GM12801 (cell line): Measurements from ENCODE around the gene DAPK1.

Experiments
- TF ChIP-seq, protein P1 (sequence below): IDR thresholded peaks from one replicate; pipeline ENCODE4 v1.5.1; 2011; ENCODE audit warnings: control low read depth; ENCODE audit not compliant: insufficient read length; ENCODE audit errors: extremely low read depth

The DAPK1 gene

GRCh38 chr9:87567001-87567400, 69.3 kb downstream of the DAPK1 start:
- TF ChIP-seq, protein P1, sequence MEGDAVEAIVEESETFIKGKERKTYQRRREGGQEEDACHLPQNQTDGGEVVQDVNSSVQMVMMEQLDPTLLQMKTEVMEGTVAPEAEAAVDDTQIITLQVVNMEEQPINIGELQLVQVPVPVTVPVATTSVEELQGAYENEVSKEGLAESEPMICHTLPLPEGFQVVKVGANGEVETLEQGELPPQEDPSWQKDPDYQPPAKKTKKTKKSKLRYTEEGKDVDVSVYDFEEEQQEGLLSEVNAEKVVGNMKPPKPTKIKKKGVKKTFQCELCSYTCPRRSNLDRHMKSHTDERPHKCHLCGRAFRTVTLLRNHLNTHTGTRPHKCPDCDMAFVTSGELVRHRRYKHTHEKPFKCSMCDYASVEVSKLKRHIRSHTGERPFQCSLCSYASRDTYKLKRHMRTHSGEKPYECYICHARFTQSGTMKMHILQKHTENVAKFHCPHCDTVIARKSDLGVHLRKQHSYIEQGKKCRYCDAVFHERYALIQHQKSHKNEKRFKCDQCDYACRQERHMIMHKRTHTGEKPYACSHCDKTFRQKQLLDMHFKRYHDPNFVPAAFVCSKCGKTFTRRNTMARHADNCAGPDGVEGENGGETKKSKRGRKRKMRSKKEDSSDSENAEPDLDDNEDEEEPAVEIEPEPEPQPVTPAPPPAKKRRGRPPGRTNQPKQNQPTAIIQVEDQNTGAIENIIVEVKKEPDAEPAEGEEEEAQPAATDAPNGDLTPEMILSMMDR: no peak

- TF ChIP-seq, protein P1: no peak
These were observed 69.9 kb downstream of the DAPK1 start for GRCh38 chr9:87567571-87567970.

DNA sequence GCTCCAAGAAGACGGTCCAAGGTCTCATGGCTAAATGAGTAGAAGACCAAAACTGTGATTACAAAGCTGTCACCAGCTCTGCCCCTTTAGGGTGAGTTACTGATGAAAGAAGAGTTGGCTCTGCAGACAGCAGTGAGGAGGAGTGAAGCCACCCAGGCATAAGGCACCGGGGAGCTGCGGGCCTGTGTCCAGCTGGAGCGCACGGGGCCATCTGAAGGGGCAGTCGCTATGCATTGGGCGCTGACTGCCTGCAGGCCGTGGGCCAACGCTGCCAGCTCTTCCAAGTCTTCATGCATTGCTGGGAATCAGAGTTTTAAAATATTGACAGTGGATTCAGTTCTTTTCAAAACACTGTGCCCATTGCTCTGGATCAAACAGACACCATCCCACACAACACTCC, 70.3 kb downstream of the DAPK1 start:
- TF ChIP-seq, protein P1: no peak

DNA sequence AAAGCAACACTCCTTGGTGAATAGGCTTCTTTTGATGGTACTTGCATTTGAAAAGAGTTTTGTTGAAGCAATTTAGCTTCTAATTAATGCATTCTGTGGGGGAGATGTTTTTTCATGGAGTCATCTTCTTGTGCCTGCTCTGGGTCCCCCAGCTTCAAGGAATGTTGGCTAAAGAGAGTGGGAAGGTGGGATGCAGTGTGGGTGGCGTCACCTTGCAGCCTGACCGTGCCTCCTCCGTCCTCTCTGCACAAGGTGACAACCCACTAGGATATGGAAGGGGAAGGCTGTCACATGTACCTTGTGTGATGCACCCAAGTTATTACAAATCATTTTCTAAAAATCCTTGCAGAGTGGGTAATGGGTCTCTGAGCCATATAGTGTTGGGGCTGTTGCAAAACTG, 70.7 kb downstream of the DAPK1 start:
- TF ChIP-seq, protein P1: no peak

GRCh38 chr9:87569008-87569509, 71.4 kb downstream of the DAPK1 start:
- TF ChIP-seq, protein P1: no peak

GRCh38 chr9:87569518-87569917, 71.9 kb downstream of the DAPK1 start:
- TF ChIP-seq, protein P1: no peak

DNA sequence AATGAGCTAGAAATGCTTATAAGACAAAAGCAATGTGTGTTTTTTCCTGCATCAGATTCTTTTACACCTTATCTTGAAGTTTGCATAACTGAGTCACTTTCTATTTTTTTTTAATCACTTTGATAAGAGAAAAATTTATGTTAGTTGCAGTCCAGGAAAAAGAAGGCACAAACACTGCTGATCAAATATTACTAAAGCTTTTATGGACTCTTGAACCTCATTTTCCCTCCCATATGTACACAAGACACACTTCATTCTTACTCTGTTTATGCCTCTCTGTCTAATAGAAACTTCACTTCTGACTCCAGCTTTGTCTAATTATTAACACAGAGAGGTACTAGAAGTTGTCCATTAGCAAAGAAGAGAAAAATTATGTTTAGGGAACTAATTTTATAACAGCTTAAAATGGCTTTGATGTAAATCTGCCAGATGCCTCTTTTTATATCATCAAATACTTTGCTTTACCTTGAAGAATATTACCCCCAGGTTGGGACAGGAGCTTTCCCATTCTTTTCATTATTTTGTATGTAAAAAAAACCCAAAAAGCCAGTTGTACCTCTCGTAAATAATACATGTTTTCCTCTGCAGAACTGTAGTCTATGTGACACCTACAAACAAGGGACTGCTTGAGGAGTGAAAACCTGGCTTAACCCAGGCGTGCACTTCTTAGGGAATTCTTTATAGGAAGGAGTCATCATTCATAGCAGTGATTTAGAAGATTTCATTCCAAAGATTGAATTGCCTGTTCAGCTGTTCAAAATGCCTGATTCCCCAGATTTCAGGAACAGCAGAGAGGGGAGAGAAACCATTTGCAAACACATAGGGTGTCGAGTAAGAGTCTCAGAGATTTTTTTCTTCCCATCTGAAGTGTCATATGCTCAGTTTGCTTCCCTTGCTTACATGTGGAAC, 72.6 kb downstream of the DAPK1 start:
- TF ChIP-seq, protein P1: no peak
